H1 (cell line): ENCODE data around the gene IKZF1. TPM values are rescaled to one million over a fixed set of nuclear protein-coding genes. Genes with fewer than 3 reads are reported as not detected.

Experiments
- CTCF ChIA-PET: fragments of 300-600 bp; sonication (Branson Sonifier 250); formaldehyde crosslinking; loops from one replicate; lab custom pipeline; 2021; ENCODE audit not compliant: partially characterized antibody; lab: Charles Lee
- POLR2A ChIA-PET: fragments of 300-600 bp; sonication (Branson Sonifier 250); formaldehyde crosslinking; loops from one replicate; lab custom pipeline; 2021; ENCODE audit warnings: inconsistent platforms; ENCODE audit not compliant: partially characterized antibody; lab: Charles Lee
- DNase-seq, 2 experiments: peaks; one replicate each; pipeline versions ENCODE4 v3.0.0 to v3.0.0-alpha.2; 2010 to 2022; ENCODE audit warnings: low spot score in 2 of 2, low read depth in 1 of 2, mixed read lengths in 1 of 2
- FAIRE-seq: peaks from 2 replicates; lab custom pipeline; 2011; peaks lifted over from hg19 to GRCh38; lab: Jason Lieb, UNC
- H2AFZ ChIP-seq: 2 replicates; pipeline ENCODE4 v1.8.1; 2012; ENCODE audit warnings: low read length, inconsistent platforms
- H2AK5ac ChIP-seq: 2 replicates; pipeline ENCODE4 v1.6.1; 2013; ENCODE audit warnings: low read depth, low read length
- H2BK120ac ChIP-seq: replicated peaks from 2 replicates; pipeline ENCODE3; 2013; ENCODE audit warnings: low read depth, low read length, inconsistent platforms
- H2BK12ac ChIP-seq: 2 replicates; pipeline ENCODE4 v1.6.1; 2013; ENCODE audit warnings: low read depth, low read length
- H2BK15ac ChIP-seq: 2 replicates; pipeline ENCODE4 v1.6.1; 2013; ENCODE audit warnings: low read length
- H2BK20ac ChIP-seq: 2 replicates; pipeline ENCODE4 v1.6.1; 2013; ENCODE audit warnings: low read length
- H2BK5ac ChIP-seq: 2 replicates; pipeline ENCODE4 v1.6.1; 2013; ENCODE audit warnings: low read depth, low read length
- H3K14ac ChIP-seq: 2 replicates; pipeline ENCODE4 v1.6.1; 2013; ENCODE audit warnings: inconsistent platforms; ENCODE audit not compliant: insufficient read length
- H3K18ac ChIP-seq: 2 replicates; pipeline ENCODE4 v1.6.1; 2013; ENCODE audit warnings: low read length; ENCODE audit errors: extremely low read depth
- H3K23ac ChIP-seq: 2 replicates; pipeline ENCODE4 v1.6.1; 2013; ENCODE audit warnings: inconsistent platforms; ENCODE audit not compliant: insufficient read length
- H3K23me2 ChIP-seq: 2 replicates; pipeline ENCODE4 v1.6.1; 2013; ENCODE audit warnings: low read depth, low read length
- H3K27ac ChIP-seq: 2 replicates; pipeline ENCODE4 v1.6.1; 2011; ENCODE audit warnings: low read depth, low read length, inconsistent platforms
- H3K27me3 ChIP-seq, 4 experiments: replicated peaks in 1 of 4; 1 replicate in 1 of 4; 2 replicates in 3 of 4; pipeline versions ENCODE4 v1.6.1 to v1.8.1; 2011 to 2013; ENCODE audit warnings: low read length in 3 of 4, mild to moderate bottlenecking in 3 of 4, inconsistent platforms in 2 of 4, mixed read lengths in 2 of 4, moderate library complexity in 1 of 4; ENCODE audit not compliant: control insufficient read depth in 3 of 4, insufficient read depth in 3 of 4; ENCODE audit errors: extremely low read depth in 1 of 4
- H3K36me3 ChIP-seq, 4 experiments: 2 replicates each; pipeline versions ENCODE4 v1.6.1 to v1.8.1; 2011 to 2013; ENCODE audit warnings: mild to moderate bottlenecking in 4 of 4, low read length in 3 of 4, moderate library complexity in 2 of 4, control low read depth in 1 of 4, inconsistent platforms in 1 of 4; ENCODE audit not compliant: insufficient read depth in 4 of 4, control insufficient read depth in 2 of 4
- H3K4ac ChIP-seq: replicated peaks from 2 replicates; pipeline ENCODE3; 2013; ENCODE audit warnings: low read length, low read depth, mixed read lengths, inconsistent platforms; ENCODE audit not compliant: insufficient read length
- H3K4me1 ChIP-seq, 4 experiments: replicated peaks in 1 of 4; 1 replicate in 1 of 4; 2 replicates in 3 of 4; pipeline versions ENCODE4 v1.6.1 to v1.8.1; 2011 to 2013; ENCODE audit warnings: low read length in 3 of 4, inconsistent platforms in 2 of 4, mixed read lengths in 1 of 4; ENCODE audit not compliant: insufficient read depth in 4 of 4, control insufficient read depth in 3 of 4
- H3K4me2 ChIP-seq, 2 experiments: 2 replicates each; pipeline versions ENCODE4 v1.6.1 to v1.8.1; 2011 to 2013; ENCODE audit warnings: low read depth in 2 of 2, low read length in 2 of 2, control low read depth in 1 of 2, inconsistent platforms in 1 of 2, mild to moderate bottlenecking in 1 of 2; ENCODE audit not compliant: insufficient read depth in 1 of 2
- H3K4me3 ChIP-seq, 4 experiments: fragments of 200-600, 300-600 bp in 1 of 4; sonication (generic), shearing (Covaris generic), sonication (Bioruptor Twin) in 1 of 4; 2 replicates each; pipeline versions ENCODE4 v1.5.1 to v1.8.1; 2011 to 2016; ENCODE audit warnings: low read length in 4 of 4, low read depth in 3 of 4, control low read depth in 2 of 4, inconsistent platforms in 2 of 4, mild to moderate bottlenecking in 2 of 4, mixed read lengths in 1 of 4, moderate library complexity in 1 of 4; ENCODE audit not compliant: insufficient read depth in 2 of 4; ENCODE audit errors: extremely low read depth in 1 of 4
- H3K56ac ChIP-seq: replicated peaks from 2 replicates; pipeline ENCODE3; 2013; ENCODE audit warnings: low read depth, mild to moderate bottlenecking, mixed read lengths, low read length, inconsistent platforms; ENCODE audit not compliant: insufficient read length
- H3K79me1 ChIP-seq: 2 replicates; pipeline ENCODE4 v1.6.1; 2013; ENCODE audit warnings: low read depth, low read length, control low read depth
- H3K79me2 ChIP-seq, 2 experiments: 2 replicates each; pipeline versions ENCODE4 v1.6.1 to v1.8.1; 2012 to 2013; ENCODE audit warnings: low read length in 2 of 2, mild to moderate bottlenecking in 2 of 2, inconsistent platforms in 1 of 2; ENCODE audit not compliant: insufficient read depth in 2 of 2, control insufficient read depth in 1 of 2
- H3K9ac ChIP-seq, 4 experiments: replicated peaks in 1 of 4; 1 replicate in 1 of 4; 2 replicates in 3 of 4; pipeline versions ENCODE4 v1.6.1 to v1.8.1; 2011 to 2013; ENCODE audit warnings: low read depth in 3 of 4, low read length in 3 of 4, control low read depth in 2 of 4, mild to moderate bottlenecking in 2 of 4, moderate library complexity in 2 of 4, inconsistent platforms in 1 of 4; ENCODE audit errors: extremely low read depth in 1 of 4
- H3K9me3 ChIP-seq, 2 experiments: 2 replicates each; pipeline versions ENCODE4 v1.6.1 to v1.8.1; 2012 to 2013; ENCODE audit warnings: mild to moderate bottlenecking in 2 of 2, moderate library complexity in 2 of 2, control low read depth in 1 of 2, inconsistent platforms in 1 of 2, low read depth in 1 of 2, low read length in 1 of 2, mixed read lengths in 1 of 2; ENCODE audit not compliant: insufficient read depth in 2 of 2
- H4K20me1 ChIP-seq, 2 experiments: replicated peaks in 1 of 2; 2 replicates each; pipeline versions ENCODE3 to v1.8.1; 2011 to 2013; ENCODE audit warnings: inconsistent platforms in 2 of 2, low read length in 2 of 2, mild to moderate bottlenecking in 1 of 2; ENCODE audit not compliant: insufficient read depth in 2 of 2, control insufficient read depth in 1 of 2
- H4K5ac ChIP-seq: 2 replicates; pipeline ENCODE4 v1.6.1; 2013; ENCODE audit warnings: low read length, low read depth, mixed read lengths, inconsistent platforms; ENCODE audit not compliant: insufficient read length
- H4K8ac ChIP-seq: 2 replicates; pipeline ENCODE4 v1.8.0; 2013; ENCODE audit warnings: mild to moderate bottlenecking, moderate library complexity, low read length, inconsistent platforms; ENCODE audit not compliant: insufficient read depth; ENCODE audit errors: extremely low read depth
- H4K91ac ChIP-seq: replicated peaks from 2 replicates; pipeline ENCODE3; 2013; ENCODE audit warnings: low read length, mixed read lengths, inconsistent platforms; ENCODE audit not compliant: insufficient read length
- EP300 ChIP-seq, 2 experiments: IDR thresholded peaks; 1 replicate in 1 of 2; 2 replicates in 1 of 2; pipeline ENCODE4 v1.6.1; 2011 to 2012; ENCODE audit warnings: low read depth in 2 of 2, low read length in 2 of 2, mild to moderate bottlenecking in 2 of 2, borderline replicate concordance in 1 of 2, inconsistent platforms in 1 of 2, moderate library complexity in 1 of 2
- JUN ChIP-seq: IDR thresholded peaks from 2 replicates; pipeline ENCODE4 v1.6.1; 2011; ENCODE audit warnings: low read depth, mild to moderate bottlenecking, improper control_type of control experiment, low read length
- KDM4A ChIP-seq: IDR thresholded peaks from one replicate; pipeline ENCODE4 v1.7.1; 2012; ENCODE audit warnings: low read depth, mild to moderate bottlenecking, moderate library complexity, low read length, inconsistent platforms; ENCODE audit not compliant: severe bottlenecking
- POLR2AphosphoS5 ChIP-seq: IDR thresholded peaks from 2 replicates; pipeline ENCODE4 v1.6.1; 2011; ENCODE audit warnings: low read depth, low read length
- TAF7 ChIP-seq: optimal IDR thresholded peaks from 2 replicates; pipeline ENCODE3; 2011; ENCODE audit warnings: low read depth, mild to moderate bottlenecking, inconsistent platforms, low read length, moderate library complexity, borderline replicate concordance
- WGBS, 2 experiments: shearing (Covaris generic) in 1 of 2; methylation state at CpG; one replicate each; pipeline versions ENCODE4 v1.1.6 to v1.1.7; 2013 to 2015; ENCODE audit warnings: low lambda C conversion rate in 2 of 2, mixed read lengths in 2 of 2, inconsistent platforms in 1 of 2, low coverage in 1 of 2, missing lambda C conversion rate in 1 of 2; ENCODE audit not compliant: insufficient replicate concordance in 2 of 2, insufficient coverage in 1 of 2, insufficient read length in 1 of 2; ENCODE audit errors: extremely low coverage in 1 of 2, missing lambda C conversion rate in 1 of 2; 5-methylcytosine and 5-hydroxymethylcytosine counted together
- polyA plus RNA-seq, 7 experiments: library from polyadenylated mRNA; depleted of rRNA in 3 of 7; stranded (reverse) in 5 of 7; unstranded in 2 of 7; fragments of >200 nt in 5 of 7; fragments of 200-250 nt in 2 of 7; gene quantifications; 1 replicate in 5 of 7; 2 replicates in 1 of 7; 4 replicates in 1 of 7; pipeline versions ENCODE4 v1.2.1 to v1.2.3, GENCODE V29; 2011 to 2013; ENCODE audit warnings: missing spikeins in 2 of 7, mixed read lengths in 2 of 7
- total RNA-seq: library from RNA; stranded (reverse); fragmentation: NEBNext Ultra II Directional; extraction: Animal tissue kit (Norgen Biotek cat#: 25700); gene quantifications from 2 replicates; pipeline ENCODE4 v1.2.1, GENCODE V29; 2021

IKZF1 gene
- total and polyA plus RNA-seq, 2 of the 8 experiments (the other 6 are each of a cell fraction or from before 2014, with no cell fraction given), result 0.74 to 1.5 TPM

GRCh38 chr7:50281680-50282445, 22.7 kb upstream of the IKZF1 start:
- CTCF ChIA-PET, result interaction anchor here (0.7 to 1.4 kb wide), 2 partner anchors 76 to 1665 kb away, joined by 3 to 4 read pairs; no protein-coding TSS in a partner anchor
- H2BK12ac ChIP-seq, result no peak overlapping the region
- H3K79me1 ChIP-seq, result no peaks in the 10 kb centered on the region
- no peak overlapping the region for H2BK15ac ChIP-seq
- no peak overlapping the region for H3K27ac ChIP-seq
- no peaks in the 10 kb centered on the region for H3K9me3 ChIP-seq
- no peak overlapping the region for H2AK5ac ChIP-seq
- no peak overlapping the region for H3K4me2 ChIP-seq
- no peak for DNase-seq
- no peak overlapping the region for H2AFZ ChIP-seq
- no peak overlapping the region for H3K14ac ChIP-seq
- H3K23me2 ChIP-seq, result no peaks in the 10 kb centered on the region
- TF ChIP-seq EP300 (IDR thresholded peaks at IDR 0.05; ENCODE audit: borderline replicate concordance in 1 of 2, low read depth in 2 of 2, low read length in 2 of 2) (no peak), JUN (no peak), TAF7 (no peak), POLR2AphosphoS5 (no peak), KDM4A (no peak)
- no peaks in the 10 kb centered on the region for H4K20me1 ChIP-seq
- no peak overlapping the region for H2BK120ac ChIP-seq
- 85% methylated on average over 11 of the region's 12 CpGs; no CpG with 5 or more reads in 1 of the 2 experiments for WGBS, 2 experiments
- H3K79me2 ChIP-seq, result no peaks in the 10 kb centered on the region
- POLR2A ChIA-PET, result interaction anchor here (1.6 kb wide), 1 partner anchor 21 kb away, joined by 3 read pairs; no protein-coding TSS in a partner anchor
- no peaks in the 10 kb centered on the region for H3K36me3 ChIP-seq
- H3K56ac ChIP-seq, result no peak overlapping the region
- no peak overlapping the region for H4K5ac ChIP-seq
- no peak for FAIRE-seq
- no peak overlapping the region for H2BK5ac ChIP-seq
- H3K18ac ChIP-seq, result no peak overlapping the region
- H4K8ac ChIP-seq, result no peak overlapping the region; the same call in 1 of the 2 replicates
- no peak overlapping the region for H3K23ac ChIP-seq
- H4K91ac ChIP-seq, result no peak overlapping the region
- H3K9ac ChIP-seq, result no peak overlapping the region
- H3K4me3 ChIP-seq, result no peak overlapping the region
- H2BK20ac ChIP-seq, result no peak overlapping the region
- no peak overlapping the region for H3K4ac ChIP-seq
- no peaks in the 10 kb centered on the region for H3K4me1 ChIP-seq
- no peaks in the 10 kb centered on the region for H3K27me3 ChIP-seq
